H9 (cell line): Measurements from ENCODE around the gene CADPS. TPM values are rescaled to one million over a fixed set of nuclear protein-coding genes. Genes with fewer than 3 reads are reported as not detected.

Source experiments
- DNase-seq: peaks from one replicate; pipeline ENCODE4 v3.0.0-alpha.2; 2017
- H2AFZ ChIP-seq: one replicate; pipeline ENCODE4 v1.6.1; 2013; ENCODE audit warnings: mild to moderate bottlenecking, low read length, control low read depth, moderate library complexity
- H2AK5ac ChIP-seq: 2 replicates; pipeline ENCODE4 v1.6.1; 2013; ENCODE audit warnings: low read length, control low read depth, mixed read lengths; ENCODE audit not compliant: insufficient read length
- H2BK120ac ChIP-seq: one replicate; pipeline ENCODE4 v1.6.1; 2013; ENCODE audit warnings: low read depth, mild to moderate bottlenecking, low read length, control low read depth, inconsistent platforms; ENCODE audit not compliant: poor library complexity, severe bottlenecking
- H2BK12ac ChIP-seq: 2 replicates; pipeline ENCODE4 v1.6.1; 2013; ENCODE audit warnings: low read length, control low read depth, mixed read lengths, low read depth; ENCODE audit not compliant: insufficient read length
- H2BK15ac ChIP-seq: 2 replicates; pipeline ENCODE4 v1.6.1; 2013; ENCODE audit warnings: low read depth, low read length, control low read depth
- H2BK20ac ChIP-seq: one replicate; pipeline ENCODE4 v1.6.1; 2013; ENCODE audit warnings: low read depth, mild to moderate bottlenecking, low read length, control low read depth, inconsistent platforms; ENCODE audit not compliant: poor library complexity, severe bottlenecking
- H2BK5ac ChIP-seq: 2 replicates; pipeline ENCODE4 v1.6.1; 2013; ENCODE audit warnings: low read length, control low read depth, mixed read lengths; ENCODE audit not compliant: insufficient read length
- H3K14ac ChIP-seq: 2 replicates; pipeline ENCODE4 v1.6.1; 2013; ENCODE audit warnings: low read length, control low read depth; ENCODE audit not compliant: insufficient read depth
- H3K18ac ChIP-seq: 2 replicates; pipeline ENCODE4 v1.6.1; 2013; ENCODE audit warnings: low read depth, mild to moderate bottlenecking, mixed read lengths, low read length, control low read depth; ENCODE audit not compliant: insufficient read length
- H3K23ac ChIP-seq: 2 replicates; pipeline ENCODE4 v1.6.1; 2013; ENCODE audit warnings: low read length, control low read depth, mixed read lengths, low read depth; ENCODE audit not compliant: insufficient read length
- H3K23me2 ChIP-seq: 2 replicates; pipeline ENCODE4 v1.6.1; 2013; ENCODE audit warnings: low read depth, mild to moderate bottlenecking, mixed read lengths, low read length, control low read depth; ENCODE audit not compliant: insufficient read length, poor library complexity, severe bottlenecking
- H3K27ac ChIP-seq: 2 replicates; pipeline ENCODE4 v1.5.1; 2013; ENCODE audit warnings: low read length, control low read depth, mixed read lengths, low read depth; ENCODE audit not compliant: insufficient read length
- H3K27me3 ChIP-seq: 2 replicates; pipeline ENCODE4 v1.6.1; 2013; ENCODE audit warnings: low read length, control low read depth, inconsistent platforms; ENCODE audit not compliant: insufficient read depth
- H3K4ac ChIP-seq: 2 replicates; pipeline ENCODE4 v1.6.1; 2013; ENCODE audit warnings: low read depth, mild to moderate bottlenecking, control low read depth, inconsistent platforms, low read length, moderate library complexity
- H3K4me1 ChIP-seq: 2 replicates; pipeline ENCODE4 v1.6.1; 2013; ENCODE audit warnings: low read length, control low read depth, inconsistent platforms; ENCODE audit not compliant: insufficient read depth
- H3K4me2 ChIP-seq: 2 replicates; pipeline ENCODE4 v1.6.1; 2013; ENCODE audit warnings: low read length, control low read depth, mixed read lengths; ENCODE audit not compliant: insufficient read length, insufficient read depth
- H3K56ac ChIP-seq: 2 replicates; pipeline ENCODE4 v1.6.1; 2013; ENCODE audit warnings: low read depth, mild to moderate bottlenecking, mixed read lengths, low read length, control low read depth; ENCODE audit not compliant: insufficient read length
- H3K79me1 ChIP-seq: 2 replicates; pipeline ENCODE4 v1.6.1; 2013; ENCODE audit warnings: low read depth, mild to moderate bottlenecking, moderate library complexity, low read length, control low read depth, inconsistent platforms; ENCODE audit not compliant: insufficient read depth, poor library complexity, severe bottlenecking
- H3K79me2 ChIP-seq: 2 replicates; pipeline ENCODE4 v1.6.1; 2013; ENCODE audit warnings: low read length, control low read depth, inconsistent platforms; ENCODE audit not compliant: insufficient read depth
- H3K9ac ChIP-seq: 2 replicates; pipeline ENCODE4 v1.6.1; 2013; ENCODE audit warnings: low read length, control low read depth, mixed read lengths; ENCODE audit not compliant: insufficient read length; ENCODE audit errors: extremely low read depth
- H3K9me3 ChIP-seq: one replicate; pipeline ENCODE4 v1.6.1; 2013; ENCODE audit warnings: low read depth, low read length, inconsistent platforms; ENCODE audit not compliant: control insufficient read depth
- H3T11ph ChIP-seq: one replicate; pipeline ENCODE4 v1.6.1; 2013; ENCODE audit warnings: mild to moderate bottlenecking, low read length, control low read depth, inconsistent platforms
- H4K20me1 ChIP-seq: one replicate; pipeline ENCODE4 v1.6.1; 2013; ENCODE audit not compliant: control insufficient read depth, insufficient read length, insufficient read depth
- H4K5ac ChIP-seq: 2 replicates; pipeline ENCODE4 v1.6.1; 2013; ENCODE audit warnings: low read depth, mild to moderate bottlenecking, mixed read lengths, low read length, control low read depth; ENCODE audit not compliant: insufficient read length
- H4K8ac ChIP-seq: replicated peaks from 2 replicates; pipeline ENCODE4 v1.6.1; 2013; ENCODE audit warnings: low read length, control low read depth, mixed read lengths, low read depth; ENCODE audit not compliant: insufficient read length
- H4K91ac ChIP-seq: 2 replicates; pipeline ENCODE4 v1.6.1; 2013; ENCODE audit warnings: low read depth, mild to moderate bottlenecking, moderate library complexity, mixed read lengths, low read length, control low read depth; ENCODE audit not compliant: insufficient read length
- H3K27ac Mint-ChIP-seq, 3 experiments: 2 replicates in 2 of 3; 3 replicates in 1 of 3; pipeline ENCODE4 v1.8.0; 2020 to 2021; ENCODE audit warnings: mixed read lengths in 3 of 3, mild to moderate bottlenecking in 1 of 3, moderate library complexity in 1 of 3
- H3K27me3 Mint-ChIP-seq: 2 replicates; pipeline ENCODE4 v1.8.0; 2021; ENCODE audit warnings: low read depth, mild to moderate bottlenecking, moderate library complexity, mixed read lengths
- H3K36me3 Mint-ChIP-seq, 3 experiments: 2 replicates in 2 of 3; 3 replicates in 1 of 3; pipeline ENCODE4 v1.8.0; 2020 to 2021; ENCODE audit warnings: low read depth in 3 of 3, mixed read lengths in 3 of 3; ENCODE audit not compliant: insufficient read depth in 1 of 3
- H3K4me1 Mint-ChIP-seq, 2 experiments: 2 replicates each; pipeline ENCODE4 v1.8.0; 2020; ENCODE audit warnings: mixed read lengths in 2 of 2
- H3K4me3 Mint-ChIP-seq, 2 experiments: 2 replicates in 1 of 2; 3 replicates in 1 of 2; pipeline ENCODE4 v1.8.0; 2020 to 2021; ENCODE audit warnings: mild to moderate bottlenecking in 2 of 2, mixed read lengths in 2 of 2, moderate library complexity in 1 of 2
- H3K9me3 Mint-ChIP-seq, 2 experiments: 2 replicates in 1 of 2; 3 replicates in 1 of 2; pipeline ENCODE4 v1.8.0; 2020; ENCODE audit warnings: mild to moderate bottlenecking in 2 of 2, mixed read lengths in 2 of 2, moderate library complexity in 1 of 2
- WGBS: extraction: QIAGEN DNeasy Blood & Tissue Kit; methylation state at CpG from one replicate; pipeline ENCODE4 v1.1.7; 2013; ENCODE audit warnings: missing lambda C conversion rate, low lambda C conversion rate, mixed read lengths; ENCODE audit not compliant: insufficient read length; ENCODE audit errors: extremely low coverage; 5-methylcytosine and 5-hydroxymethylcytosine counted together
- total RNA-seq: library from RNA; stranded (reverse); gene quantifications from 2 replicates; pipeline ENCODE4 v1.2.1, GENCODE V29; 2021
- TF ChIP-seq, protein P1 (sequence below): fragments of 200-600 bp; sonication (generic); conservative IDR thresholded peaks from 3 replicates; pipeline ENCODE4 v1.8.0; 2021; ENCODE audit warnings: antibody characterized with exemption, mild to moderate bottlenecking

CADPS gene
- total RNA-seq, 1 experiment from 2014 or later = 6.6 TPM

DNA sequence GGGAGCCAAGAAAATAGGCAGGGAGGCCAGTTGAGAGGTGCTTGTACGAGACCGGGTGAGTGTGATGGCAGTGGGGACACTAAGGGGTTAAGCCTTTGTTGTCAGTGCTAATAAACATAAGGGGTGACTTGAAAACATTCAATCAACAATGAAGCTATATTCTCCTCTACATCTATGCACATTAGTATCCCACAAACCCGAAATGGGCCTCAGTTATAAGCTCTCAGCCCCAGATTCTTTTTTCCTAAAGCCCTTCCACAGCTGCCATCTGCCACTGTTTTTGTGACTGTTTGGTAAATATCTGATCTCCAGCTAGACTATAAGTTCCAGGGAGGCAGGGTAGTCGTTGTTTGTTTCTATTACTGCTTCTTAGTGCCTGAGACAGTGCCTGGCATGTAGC lies 118.2 kb downstream of the CADPS start:
- Mint-ChIP-seq H3K27ac (no peak overlapping the region), H3K27me3 (no peaks in the 10 kb centered on the region), H3K4me1 (peaks cover 8 to 14% of the 10 kb centered on the region in 2 experiments), H3K4me3 (no peak overlapping the region), H3K9me3 (no peaks in the 10 kb centered on the region), H3K36me3 (no peaks in the 10 kb centered on the region)
- no peak overlapping the region for H2AK5ac ChIP-seq
- no peak overlapping the region for H3K4ac ChIP-seq
- WGBS = no CpG with 5 or more reads among the region's 4 CpGs
- no peak overlapping the region for H3T11ph ChIP-seq
- H4K8ac ChIP-seq = no peak overlapping the region
- no peaks in the 10 kb centered on the region for H4K20me1 ChIP-seq
- TF ChIP-seq, protein P1, sequence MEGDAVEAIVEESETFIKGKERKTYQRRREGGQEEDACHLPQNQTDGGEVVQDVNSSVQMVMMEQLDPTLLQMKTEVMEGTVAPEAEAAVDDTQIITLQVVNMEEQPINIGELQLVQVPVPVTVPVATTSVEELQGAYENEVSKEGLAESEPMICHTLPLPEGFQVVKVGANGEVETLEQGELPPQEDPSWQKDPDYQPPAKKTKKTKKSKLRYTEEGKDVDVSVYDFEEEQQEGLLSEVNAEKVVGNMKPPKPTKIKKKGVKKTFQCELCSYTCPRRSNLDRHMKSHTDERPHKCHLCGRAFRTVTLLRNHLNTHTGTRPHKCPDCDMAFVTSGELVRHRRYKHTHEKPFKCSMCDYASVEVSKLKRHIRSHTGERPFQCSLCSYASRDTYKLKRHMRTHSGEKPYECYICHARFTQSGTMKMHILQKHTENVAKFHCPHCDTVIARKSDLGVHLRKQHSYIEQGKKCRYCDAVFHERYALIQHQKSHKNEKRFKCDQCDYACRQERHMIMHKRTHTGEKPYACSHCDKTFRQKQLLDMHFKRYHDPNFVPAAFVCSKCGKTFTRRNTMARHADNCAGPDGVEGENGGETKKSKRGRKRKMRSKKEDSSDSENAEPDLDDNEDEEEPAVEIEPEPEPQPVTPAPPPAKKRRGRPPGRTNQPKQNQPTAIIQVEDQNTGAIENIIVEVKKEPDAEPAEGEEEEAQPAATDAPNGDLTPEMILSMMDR = no peak
- no peak overlapping the region for H2BK12ac ChIP-seq
- no peaks in the 10 kb centered on the region for H3K79me2 ChIP-seq
- no peaks in the 10 kb centered on the region for H3K9me3 ChIP-seq
- H3K23me2 ChIP-seq = no peaks in the 10 kb centered on the region
- H2BK120ac ChIP-seq = no peak overlapping the region
- H3K9ac ChIP-seq = no peak overlapping the region
- H2AFZ ChIP-seq = no peak overlapping the region
- H3K4me1 ChIP-seq = no peaks in the 10 kb centered on the region
- H2BK20ac ChIP-seq = no peak overlapping the region
- H3K27me3 ChIP-seq = no peaks in the 10 kb centered on the region
- H3K56ac ChIP-seq = no peak overlapping the region
- H3K4me2 ChIP-seq = no peak overlapping the region
- H3K27ac ChIP-seq = no peak overlapping the region
- H3K18ac ChIP-seq = no peak overlapping the region
- DNase-seq = no peak
- H2BK15ac ChIP-seq = no peak overlapping the region
- H3K23ac ChIP-seq = no peak overlapping the region
- no peak overlapping the region for H3K14ac ChIP-seq
- no peak overlapping the region for H4K91ac ChIP-seq
- no peak overlapping the region for H2BK5ac ChIP-seq
- no peak overlapping the region for H4K5ac ChIP-seq
- peaks cover 2% of the 10 kb centered on the region for H3K79me1 ChIP-seq
